Suppressor macrophage (primary cell): ENCODE data around the gene DIP2B.

Experiments
- DNase-seq, 4 experiments: peaks; one replicate each; pipeline ENCODE4 v3.0.0-alpha.2; 2020 to 2022

Gene DIP2B

DNA sequence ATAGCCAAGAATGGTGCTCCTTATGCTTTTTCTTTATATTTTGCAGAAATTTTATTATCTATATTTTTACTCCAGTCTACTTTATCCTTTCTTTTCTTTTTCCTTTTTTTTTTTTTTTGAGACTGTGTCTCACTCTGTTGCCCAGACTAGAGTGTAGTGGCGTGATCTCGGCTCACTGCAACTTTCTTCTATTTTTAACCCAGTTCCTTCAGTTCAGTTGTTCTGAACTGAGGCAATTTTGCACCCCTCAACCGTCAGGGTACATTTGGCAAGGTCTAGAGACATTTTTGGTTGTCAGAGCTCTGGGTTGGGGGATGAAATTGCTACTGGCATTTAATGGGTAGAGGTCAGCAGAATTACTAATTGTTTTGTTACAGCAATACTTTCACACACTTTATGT, 75.7 kb downstream of the DIP2B start:
- no peak for DNase-seq

DNA sequence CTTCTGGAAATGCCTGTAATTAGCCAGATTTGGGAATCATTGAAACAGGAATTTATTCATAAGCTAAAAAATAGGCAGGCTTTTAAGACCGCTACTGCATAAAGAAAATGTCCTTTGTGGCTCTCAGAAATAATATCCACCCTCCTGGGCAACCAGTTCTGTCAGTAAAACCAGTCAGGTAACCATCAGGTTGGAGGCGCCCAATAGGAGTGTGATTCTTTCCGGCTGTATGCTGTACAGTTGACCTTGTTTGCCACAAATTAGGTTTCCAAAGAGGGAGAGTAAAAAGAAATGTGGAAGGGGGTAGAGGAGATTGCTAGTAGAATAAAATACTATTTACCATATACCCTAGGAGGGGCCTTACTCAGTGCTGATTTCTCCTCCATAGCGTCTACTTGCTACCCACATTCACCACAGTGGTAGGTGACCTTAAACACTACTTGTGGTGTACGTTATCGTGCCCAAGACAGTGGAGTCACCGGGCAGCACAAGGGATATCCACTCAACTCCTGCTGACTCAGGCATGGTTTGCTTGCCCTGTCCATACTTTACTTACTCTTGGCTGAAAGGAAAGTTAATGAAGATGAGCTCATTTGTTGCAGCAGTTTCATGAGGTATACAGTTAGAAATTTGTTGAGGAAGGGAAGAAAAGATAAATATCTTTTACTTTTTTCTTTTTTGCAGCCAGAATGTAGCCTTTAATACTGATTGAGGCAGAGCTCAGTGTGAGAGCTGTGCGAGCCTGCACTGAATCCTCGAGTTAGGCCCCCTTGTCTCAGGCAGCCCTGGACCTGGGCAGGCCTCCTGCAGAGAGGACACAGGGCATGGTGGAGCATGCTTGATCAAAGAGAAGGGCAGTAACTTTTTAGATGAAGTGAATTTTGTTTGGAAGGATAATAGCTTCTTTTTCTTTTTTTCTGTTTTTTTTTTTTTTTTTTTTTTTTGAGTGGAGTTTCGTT, 76.7 kb downstream of the DIP2B start:
- no peak for DNase-seq

DNA sequence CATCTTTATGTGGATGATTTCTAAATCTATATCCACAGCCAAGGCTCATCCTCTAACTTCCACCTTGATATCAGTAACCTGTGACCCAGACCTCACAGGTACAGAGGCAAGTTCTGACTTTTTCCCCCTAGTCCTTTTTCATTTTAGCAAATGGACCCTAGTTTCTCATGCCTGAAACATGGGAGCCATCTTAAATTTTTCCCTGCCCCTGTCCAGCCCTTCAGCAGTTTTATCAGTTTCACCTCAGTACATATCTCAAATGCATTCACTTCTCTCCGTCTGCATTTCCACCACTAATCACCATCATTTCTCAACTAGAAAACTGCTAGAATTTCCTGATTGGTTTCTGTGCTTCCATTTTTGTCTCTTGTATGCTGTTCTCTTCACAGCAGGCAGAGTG, 79.3 kb downstream of the DIP2B start:
- no peak for DNase-seq

DNA sequence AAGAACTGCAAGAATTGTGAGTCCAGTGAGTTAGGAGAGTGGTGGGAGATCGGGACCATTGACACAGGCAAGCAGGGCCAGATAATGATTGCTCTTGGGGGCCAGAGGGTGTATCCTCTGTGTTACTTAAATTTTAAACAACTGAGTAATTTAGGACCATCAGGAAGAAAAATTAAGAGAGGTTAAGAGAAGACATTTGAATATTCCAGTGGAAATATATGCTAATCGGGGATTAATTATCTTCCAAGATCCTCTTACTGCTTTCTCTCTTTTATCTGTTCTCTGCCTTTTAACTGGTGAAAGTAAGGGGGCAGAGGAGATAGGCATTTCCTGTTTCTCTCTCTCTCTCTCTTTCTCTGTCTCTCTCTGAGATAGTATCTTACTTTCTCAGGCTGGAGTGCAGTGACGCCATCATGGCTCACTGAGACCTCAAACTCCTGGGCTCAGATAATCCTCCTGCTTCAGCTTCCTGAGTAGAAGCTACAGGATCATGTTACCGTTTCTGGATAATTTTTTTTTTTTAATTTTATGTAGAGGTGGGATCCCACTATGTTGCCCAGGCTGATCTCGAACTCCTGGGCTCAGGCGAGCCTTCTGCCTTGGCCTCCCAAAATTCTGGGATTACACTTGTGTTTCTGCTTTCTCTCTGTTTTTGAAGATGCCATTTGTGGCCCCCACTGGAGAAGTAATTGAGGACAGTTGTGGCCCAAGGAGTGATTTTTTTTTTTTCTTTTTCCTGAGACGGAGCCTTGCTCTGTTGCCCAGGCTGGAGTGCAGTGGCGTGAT, 85.1 kb downstream of the DIP2B start:
- no peak for DNase-seq

DNA sequence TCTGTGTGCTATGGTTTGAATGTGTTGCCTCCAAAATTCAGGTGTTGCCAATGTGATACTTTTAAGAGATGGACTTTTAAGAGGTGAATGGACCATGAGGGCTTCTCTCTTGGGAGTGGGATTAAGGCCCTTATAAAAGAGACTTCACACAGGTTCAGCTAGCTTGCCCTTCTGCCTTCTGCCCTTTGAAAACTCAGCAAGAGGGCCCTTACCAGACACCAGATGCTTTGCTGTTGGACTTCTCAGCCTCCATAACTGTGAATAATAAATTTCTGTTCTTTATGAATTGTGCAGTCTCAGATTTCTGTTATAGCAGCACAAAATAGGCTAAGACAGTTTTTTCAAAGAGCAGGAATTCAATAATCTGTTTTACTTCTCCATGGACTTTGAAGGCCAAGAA, 86.1 kb downstream of the DIP2B start:
- no peak for DNase-seq

DNA sequence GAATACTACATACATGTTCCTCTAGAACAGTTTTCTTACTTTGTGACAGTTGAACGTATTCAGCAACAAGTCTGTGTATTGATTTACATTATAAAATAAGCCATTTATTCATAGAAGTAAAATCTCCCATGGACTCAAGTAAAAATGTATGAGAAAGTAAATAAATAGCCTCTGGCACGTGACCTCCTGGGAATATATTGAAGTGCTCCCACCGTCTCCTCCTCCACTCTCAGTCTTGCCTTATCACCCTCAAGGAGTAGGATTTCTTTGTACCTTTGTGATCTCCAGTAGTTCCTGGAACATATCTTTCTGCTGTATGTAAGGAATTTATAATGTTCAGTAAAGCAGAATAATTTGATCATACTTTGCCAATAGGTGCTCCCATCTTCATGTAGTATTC, 90.9 kb downstream of the DIP2B start:
- DNase-seq = no peak

DNA sequence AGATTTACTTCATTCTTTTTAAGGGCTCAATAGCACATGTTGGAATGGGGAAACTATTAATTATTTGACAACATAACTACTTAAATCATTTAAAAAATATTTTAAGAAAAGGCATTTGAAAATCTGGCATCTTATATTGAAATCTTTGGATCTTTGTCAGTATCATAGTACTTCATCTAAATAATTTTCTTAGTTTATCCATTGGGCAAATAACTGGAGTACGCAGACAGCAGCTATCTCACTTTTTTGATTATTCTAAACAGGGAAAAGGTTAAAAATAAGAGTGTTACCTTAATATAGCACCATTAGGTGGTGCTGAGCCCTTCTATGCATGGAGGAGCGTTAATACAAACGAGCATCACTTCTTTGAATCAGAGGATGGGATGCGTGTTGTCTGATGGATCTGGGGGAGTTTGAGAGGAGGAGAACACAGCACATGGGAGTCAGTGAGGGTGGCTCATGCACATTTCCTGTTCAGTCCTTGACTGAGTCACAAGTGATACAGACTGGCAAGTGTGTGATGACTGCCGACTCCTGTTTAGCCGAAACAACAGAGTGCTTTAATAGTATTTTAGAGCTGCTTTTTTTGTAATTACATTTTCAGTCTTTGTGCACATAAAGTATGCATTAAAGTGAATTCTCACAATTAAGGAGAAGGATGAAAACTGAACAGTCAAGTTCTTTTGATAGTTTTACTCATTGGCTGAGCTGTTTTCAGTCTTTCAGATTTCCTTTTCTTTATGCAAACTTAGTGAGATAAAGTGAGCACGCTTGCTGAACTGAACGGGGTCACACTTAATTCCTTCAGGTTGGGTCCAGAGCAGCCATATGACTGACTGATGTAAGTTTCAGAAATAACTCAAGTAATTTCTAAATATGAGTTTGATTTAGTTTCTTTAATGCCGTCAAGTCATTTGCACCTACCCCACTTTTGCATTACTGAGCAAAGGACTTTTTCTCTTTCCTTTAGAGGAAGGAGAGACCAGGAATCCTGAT, 92.7 kb downstream of the DIP2B start:
- DNase-seq = peak; percentile 33 to 65 (median 56)

DNA sequence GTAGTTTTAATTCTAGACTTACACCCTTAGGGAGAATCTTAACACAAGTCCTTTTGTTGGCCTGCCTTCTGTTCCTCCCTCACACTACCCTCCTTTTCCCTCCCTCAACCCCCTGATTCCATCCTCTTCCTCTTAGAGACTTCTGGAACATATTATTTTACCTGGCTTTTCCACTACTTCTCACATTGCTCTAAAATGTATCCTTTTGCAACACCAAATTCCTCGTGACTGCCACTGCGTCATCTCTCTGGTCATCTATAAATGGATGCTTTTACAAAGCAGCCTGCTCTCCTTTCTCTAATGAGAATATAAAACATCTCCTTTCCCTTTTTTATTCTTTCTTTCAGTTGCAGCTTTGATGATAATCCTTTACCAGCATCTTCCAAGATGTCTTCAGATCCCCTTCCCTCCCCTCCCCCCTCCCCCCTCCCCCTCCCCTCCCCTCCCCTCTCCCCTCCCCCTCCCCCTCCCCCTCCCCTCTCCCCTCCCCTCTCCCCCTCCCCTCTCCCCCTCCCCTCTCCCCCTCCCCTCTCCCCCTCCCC, 93.6 kb downstream of the DIP2B start:
- DNase-seq = peak in 3 of 4 experiments; percentile 15 to 32 (median 17)

DNA sequence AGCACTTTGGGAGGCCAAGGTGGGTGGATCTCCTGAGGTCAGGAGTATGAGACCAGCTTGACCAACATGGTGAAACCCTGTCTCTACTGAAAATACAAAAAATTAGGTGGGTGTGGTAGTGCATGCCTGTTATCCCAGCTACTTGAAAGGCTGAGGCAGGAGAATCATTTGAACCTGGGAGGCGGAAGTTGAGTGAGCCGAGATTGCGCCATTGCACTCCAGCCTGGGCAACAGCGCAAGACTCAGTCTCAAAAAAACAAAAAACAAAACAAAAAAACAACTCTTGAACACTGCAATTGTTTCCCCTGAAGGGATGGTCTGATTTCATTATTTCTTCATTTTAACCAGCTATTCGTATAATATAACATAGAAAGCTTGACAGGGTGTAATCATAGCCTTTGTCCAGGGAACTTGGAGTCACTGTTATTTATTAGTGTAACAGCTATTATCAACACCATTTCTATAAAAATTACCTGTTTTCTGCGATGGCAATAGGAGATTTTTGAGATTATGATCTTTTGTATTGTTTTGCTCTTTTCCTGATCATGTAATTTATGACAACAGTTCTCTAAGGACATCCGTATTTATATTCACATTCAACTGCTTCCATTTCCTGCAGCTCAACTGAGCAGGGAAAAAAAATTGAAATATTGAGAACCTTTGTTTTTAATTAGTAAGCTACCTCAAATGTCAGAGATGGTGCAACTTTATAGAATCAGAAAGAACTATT, 94.7 kb downstream of the DIP2B start:
- peak in 3 of 4 experiments; percentile 28 to 42 (median 33) for DNase-seq

DNA sequence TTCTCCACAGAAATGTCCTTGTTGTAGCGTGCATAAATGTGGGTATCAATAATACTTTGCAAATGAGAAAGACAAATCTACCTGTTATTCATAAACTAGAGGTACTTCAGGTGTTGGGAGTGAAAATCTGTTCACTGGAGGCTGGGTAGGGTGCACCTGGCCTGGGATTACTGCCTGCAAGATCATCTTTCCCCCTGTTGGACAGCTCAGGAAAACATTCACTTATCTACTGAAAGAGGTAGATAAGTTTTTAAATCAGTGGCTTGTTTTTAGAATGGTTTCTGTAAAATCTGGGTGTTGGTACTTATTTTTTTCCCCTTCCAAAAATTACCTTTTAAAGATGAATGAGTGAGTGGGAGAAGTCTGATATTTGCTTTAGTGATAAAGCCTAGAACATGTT, 95.6 kb downstream of the DIP2B start:
- DNase-seq = no peak

DNA sequence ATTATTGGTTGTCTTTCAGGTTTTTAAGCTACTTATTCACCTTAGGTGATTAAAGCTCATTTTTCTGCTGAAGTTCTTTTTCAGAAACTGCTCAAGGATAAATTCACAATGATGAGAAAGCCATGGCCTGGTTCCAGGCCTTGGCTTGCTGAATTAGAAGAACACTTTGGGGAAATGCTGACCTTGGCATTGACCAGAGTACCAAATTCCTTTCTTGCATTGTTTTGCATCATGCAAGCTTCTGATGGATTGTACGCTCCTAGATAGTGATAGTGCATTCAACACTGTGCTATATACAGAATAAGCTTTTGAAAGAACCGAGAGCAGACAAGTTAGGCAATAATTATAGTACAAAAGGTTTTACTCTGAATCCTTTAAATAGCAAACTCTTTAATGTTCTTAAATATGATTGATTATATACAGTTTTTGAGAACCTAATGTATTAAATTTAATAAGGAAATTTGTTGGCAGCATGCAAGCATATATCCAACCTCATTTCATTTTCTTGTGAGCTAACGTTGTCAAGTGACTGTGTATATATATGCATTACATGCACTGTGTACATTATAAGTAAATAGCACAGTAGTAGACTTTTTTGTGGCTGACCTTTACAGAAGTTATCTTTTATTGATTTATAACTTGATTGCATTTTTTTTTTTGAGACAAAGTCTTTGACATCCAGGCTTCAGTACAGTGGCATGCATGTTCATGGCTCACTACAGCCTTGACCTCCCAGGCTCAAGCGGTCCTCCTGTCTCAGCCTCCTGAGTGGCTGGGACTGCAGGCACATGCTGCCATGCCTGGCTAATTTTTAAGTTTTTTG, 99.2 kb downstream of the DIP2B start:
- DNase-seq = no peak

DNA sequence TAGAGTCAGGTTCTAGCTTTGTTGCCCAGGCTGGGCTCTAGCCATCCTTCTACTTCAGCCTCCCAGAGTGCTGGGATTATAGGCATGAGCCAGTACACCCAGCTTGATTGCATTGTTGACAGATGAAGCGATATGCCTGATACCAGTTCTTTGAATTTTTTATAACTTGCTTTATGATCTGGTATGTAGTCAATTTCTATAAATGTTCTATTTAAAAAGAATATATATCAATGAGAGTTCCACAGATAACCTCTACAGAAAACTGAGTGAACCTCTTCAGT, 99.8 kb downstream of the DIP2B start:
- DNase-seq = no peak

DNA sequence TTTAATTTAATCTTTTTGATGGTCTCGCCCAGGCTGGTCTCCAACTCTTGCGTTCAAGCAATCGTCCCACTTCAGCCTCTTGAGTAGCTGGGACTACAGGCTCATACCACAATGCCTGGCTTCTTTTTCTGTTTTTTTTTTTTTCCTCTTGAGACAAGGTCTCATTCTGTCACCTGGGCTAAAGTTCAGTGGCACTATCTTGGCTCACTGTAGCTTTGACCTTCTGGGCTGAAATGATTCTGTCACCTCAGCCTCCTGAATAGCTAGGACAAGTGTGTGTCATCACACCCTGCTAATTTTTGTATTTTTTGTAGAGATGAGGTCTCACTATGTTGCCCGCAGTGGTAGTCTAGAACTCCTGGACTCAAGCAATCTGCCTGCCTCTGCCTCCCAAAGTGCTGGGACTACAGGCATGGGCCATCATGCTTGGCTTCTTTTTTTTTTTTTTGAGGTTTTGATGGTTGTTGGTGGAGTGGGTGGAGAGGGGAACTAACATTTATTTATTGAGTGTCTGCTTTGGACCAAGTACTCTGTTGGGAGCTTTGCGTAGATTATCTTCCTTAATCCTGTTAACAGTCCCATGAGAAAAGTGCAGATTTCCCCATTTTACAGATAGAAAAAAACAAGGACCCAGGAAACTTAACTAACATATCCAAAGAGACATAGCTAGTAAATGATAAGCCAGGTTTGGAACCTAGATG, 102.0 kb downstream of the DIP2B start:
- DNase-seq = peak in 3 of 4 experiments; percentile 39 to 58 (median 47)

DNA sequence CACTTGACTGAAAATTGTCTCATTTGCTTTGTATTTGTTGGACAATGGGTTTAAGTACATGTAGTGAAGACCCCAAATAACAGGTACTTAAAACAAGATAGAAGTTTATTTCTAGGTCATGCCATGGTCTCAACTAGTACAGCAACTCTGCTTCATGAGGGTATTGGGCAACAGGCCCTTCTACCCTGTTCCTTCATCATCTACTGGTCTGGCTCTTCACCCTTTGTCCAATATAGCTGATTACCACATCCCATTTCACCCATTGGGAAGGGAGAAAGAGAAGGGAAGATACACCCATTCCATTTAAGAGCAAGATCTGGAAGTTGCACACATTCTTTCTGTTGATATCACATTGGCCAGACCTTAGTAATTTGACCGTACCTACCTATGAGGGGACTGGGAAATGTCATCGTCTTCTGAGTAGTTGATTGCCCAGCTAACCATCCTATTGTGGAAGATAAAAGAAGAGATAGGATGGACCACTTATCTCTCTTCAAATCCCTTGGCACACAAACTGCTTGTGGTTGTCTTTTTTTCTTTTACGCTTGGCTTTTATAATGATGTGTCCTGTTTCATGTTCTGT, 104.6 kb downstream of the DIP2B start:
- DNase-seq = peak in 3 of 4 experiments; percentile 12 to 43 (median 21)

DNA sequence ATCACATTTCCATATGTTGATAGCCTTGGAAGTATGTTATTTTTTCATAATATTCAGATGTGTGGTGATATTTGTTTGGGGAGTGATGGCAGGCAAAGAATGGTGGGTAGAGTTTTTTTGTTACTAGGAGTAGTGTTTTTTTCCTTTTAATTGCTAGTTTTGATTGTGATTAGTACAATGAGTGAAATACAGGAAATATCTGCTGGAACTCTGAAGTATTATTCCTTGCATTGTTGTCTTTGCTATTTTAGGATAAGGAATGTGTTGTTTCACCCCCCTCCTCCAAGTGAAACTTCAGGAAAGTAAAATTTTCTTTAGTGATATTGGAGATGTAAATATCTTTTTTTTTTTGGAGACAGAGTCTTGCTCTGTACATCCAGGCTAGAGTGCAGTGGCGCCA, 105.4 kb downstream of the DIP2B start:
- no peak for DNase-seq

DNA sequence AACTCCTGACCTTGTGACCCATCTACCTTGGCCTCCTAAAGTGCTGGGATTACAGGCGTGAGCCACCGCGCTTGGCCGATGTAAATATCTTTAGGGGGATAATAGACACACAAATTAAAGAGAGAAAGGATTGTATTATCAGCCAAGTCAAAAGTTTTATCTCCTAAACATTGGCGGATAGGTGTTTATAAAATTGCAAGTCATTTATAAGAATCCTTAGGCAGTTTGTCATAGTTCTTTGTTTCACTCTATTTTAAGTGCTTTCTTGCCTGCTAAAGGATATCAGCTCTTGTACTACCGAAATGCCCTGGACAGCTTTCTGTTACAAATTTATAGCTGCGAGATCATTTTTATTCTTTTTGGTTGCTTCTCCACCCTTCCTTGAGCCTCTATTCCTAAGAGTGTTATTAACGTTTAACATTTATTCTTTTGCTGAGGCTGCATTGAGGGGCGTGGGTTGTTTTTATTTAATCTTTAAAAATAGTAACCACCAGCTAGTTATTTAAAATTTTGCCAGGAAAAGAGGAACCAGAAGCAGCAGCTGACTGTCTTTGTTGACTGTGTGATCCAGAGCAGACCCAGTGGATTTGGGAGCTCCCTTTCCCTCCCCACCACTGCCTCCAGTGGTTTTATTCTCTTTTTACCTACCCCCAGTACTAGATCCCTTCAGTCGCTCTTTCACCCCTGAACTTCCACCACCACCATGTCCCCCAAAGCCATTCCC, 106.4 kb downstream of the DIP2B start:
- DNase-seq = peak in 3 of 4 experiments; percentile 27 to 61 (median 40)

DNA sequence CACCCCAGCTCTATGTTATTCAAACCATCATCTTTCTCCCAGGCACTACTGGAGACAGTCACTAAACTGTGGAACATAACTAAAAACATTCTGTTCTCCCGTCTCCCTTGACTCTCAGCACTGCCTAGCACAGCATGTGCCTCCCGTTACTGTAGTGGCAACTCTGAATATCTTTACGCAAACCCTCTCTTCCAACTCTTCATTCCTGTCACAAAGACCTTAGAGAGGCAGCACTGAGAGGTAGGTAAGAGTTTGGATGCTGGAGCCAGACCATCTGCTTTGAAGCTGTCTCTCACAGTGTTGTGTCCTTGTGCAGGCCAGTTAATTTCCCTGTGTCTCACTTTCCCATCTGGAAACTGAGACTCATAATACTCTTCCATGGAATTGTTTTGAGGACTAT, 108.1 kb downstream of the DIP2B start:
- no peak for DNase-seq

DNA sequence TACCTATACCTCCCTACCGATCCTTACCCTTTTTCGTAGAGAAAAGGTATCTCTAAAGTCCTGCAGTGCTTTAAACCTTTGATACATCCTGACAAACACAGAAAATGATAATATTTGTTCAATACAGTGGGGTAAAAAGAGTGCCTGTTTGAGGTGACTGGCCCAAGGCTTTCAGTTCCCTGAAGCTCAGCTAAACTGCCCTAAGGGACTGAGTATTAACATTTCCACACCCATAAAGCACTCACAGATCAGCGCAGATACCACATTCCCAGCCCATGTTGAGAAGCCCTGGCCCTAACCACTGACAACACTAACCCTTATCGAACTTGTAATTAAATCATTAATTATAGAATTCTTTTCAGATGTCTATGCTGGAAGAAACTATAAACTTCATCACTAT, 108.7 kb downstream of the DIP2B start:
- DNase-seq = no peak
